HG03442 (cell line): ENCODE results near the gene COQ2.
"Not testable (repeated sequence)": the region's sequence is repeated elsewhere in the genome, so short reads cannot be mapped to it uniquely, and the experiment has no call there.

Experiments used
- ATAC-seq: cut with Tn5 transposase; IDR thresholded peaks from one replicate; pipeline ENCODE4 v1.9.1; 2021; ENCODE audit warnings: mild to moderate bottlenecking, moderate library complexity; ENCODE audit not compliant: unreplicated experiment

The COQ2 gene

DNA sequence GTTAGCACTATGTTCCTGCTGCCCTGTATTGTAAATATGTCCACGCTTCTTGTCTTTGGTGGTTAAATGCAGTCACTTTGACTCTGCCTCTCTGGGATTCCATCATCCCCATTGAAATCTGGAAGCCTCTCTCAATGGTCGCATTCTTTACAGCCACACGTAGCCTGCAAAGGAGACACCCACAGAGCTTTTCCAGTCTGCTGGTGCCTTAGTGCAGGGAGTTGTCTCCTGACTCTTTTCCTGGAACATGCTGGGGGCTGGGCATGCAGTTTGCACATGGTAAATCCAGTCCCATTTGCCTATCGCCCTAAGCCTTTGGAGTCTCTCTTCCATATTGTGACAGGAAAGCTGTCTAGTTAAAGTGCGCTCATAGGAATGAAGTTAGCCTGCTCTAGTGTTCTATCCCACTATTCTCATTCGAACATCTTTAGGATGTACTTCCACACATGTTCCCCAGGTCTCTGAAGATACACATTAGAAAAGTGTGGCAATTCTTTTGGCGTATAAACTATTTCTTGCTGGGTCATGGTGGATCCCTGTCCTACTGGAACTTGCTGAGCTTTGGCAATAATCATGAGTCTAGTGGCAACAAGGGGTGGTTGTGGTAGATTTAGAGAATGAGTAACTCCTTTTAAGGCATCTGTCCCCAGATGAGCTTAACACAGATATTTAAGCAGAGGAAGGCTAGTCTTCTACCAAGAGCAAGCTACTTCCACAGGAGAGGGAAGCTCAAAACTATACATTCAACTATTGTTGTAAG is 33.7 kb downstream of the COQ2 start:
- ATAC-seq = no peak

DNA sequence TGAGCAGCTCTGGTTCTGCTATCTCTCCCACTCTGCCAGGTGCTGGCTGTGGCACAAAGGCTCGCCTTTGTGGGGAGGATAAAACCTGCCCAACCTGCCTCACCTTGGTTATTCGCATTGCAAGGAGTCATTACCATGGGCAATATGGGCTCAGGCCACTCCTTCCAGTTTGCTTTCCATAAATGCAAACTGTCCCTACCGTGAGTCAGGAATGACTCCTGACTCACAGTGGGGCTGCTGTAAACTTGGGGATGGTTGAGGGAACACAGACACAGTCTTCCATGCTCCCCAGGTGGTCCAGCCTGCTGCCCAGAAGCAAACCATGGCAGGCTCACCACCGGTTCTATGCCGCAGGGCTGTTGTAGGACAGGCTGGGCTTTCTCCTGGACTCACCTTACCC is 36.1 kb downstream of the COQ2 start:
- ATAC-seq = no peak

GRCh38 chr4:83247415-83248357 is 36.9 kb downstream of the COQ2 start:
- ATAC-seq = no peak

GRCh38 chr4:83241132-83241531 is 43.5 kb downstream of the COQ2 start:
- ATAC-seq = no peak

DNA sequence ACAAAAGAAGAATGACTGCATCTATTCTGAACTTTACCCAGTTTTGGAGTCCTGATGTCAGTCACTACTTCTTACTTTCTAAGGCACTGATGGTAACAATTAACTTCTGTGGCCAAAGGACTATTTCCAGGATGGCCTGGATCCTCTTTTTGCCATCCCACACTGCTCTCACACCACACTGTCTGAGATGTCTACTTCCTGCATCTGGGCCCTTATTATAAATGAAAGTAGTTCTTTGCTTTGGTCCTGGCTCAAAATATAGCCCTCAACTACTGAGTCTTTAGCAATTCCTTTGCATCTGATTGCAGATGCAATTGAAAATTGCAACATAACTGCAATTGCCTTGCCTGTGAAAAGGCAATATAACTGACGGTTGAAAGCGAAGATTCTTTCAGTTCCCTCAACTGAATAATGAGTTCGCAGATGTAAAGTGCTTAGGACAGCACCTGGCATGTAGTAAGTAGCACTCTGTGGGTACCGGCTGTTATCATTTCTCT is 44.2 kb downstream of the COQ2 start:
- peak; percentile 86 for ATAC-seq

- no peak for ATAC-seq
Measured at GRCh38 chr4:83238393-83239248, 46.0 kb downstream of the COQ2 start.

DNA sequence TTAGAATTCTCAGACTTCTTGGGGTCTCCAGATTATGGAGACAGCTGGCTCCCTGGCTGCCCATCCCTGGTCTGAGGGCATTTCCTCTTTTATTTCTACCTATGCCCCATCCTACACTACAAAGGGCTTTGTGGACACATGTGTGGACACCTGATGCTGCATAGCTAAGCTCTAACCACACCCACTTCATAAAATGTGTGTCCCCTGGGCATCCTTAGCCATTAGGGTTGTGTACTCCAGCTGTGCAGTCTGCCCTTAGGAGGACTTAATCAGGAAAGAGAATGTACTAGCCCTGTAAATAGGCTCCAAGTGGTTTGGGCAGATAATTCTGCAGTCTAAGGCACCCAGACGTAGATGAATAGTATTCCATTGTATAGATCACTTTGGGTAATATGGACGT is 47.0 kb downstream of the COQ2 start:
- ATAC-seq = no peak

DNA sequence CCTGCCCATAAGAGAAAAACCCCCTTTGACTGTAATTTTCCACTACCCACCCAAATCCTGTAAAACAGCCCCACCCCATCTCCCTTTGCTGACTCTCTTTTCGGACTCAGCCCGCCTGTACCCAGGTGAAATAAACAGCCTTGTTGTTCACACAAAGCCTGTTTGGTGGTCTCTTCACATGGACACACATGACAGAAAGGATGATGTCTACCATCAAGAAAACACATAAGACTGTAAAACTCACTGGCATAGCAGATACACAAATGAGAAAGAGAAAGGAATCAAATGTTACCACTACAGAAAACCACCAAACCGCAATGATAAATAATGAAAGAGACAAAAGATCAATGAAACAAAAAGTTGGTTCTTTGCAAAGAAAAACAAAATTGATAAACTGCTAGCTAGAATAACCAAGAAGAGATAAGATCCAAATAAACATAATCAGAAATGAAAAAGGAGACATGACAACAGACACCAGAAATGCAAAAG is 48.9 kb downstream of the COQ2 start:
- peak; percentile 20 for ATAC-seq

GRCh38 chr4:83234902-83235644 is 49.5 kb downstream of the COQ2 start:
- ATAC-seq = no peak

DNA sequence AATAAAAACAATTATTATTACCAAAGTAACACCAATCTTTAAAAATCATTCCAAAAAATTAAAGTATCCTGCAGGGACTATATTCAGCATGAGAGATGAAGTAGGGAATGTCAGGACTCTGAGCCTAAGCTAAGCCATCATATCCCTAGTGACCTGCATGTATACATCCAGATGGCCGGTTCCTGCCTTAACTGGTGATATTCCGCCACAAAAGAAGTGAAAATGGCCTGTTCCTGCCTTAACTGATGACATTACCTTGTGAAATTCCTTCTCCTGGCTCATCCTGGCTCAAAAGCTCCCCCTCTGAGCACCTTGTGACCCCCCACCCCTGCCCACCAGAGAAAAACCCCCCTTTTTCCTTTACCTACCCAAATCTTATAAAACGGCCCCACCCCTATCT is 50.2 kb downstream of the COQ2 start:
- not testable (repeated sequence) for ATAC-seq

DNA sequence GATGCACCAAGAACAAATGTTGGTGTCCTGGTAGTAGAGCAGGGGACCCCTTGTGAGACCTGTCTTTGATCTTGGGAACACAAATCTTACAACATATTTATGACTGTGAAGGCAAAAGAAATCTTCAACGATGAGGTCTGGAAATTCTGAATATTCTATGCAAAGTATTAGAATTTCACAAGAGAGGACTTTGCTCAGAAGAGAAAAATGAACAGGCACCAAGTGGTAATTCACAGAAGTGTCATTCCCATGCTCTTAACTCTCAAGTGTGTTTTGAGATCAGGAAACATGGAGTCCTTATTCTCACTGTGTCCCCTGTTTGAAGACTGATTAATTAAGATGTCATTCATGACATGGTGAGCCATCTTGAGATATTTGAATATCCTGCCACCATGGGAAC is 52.5 kb downstream of the COQ2 start:
- ATAC-seq = no peak

GRCh38 chr4:83231620-83232076 is 53.0 kb downstream of the COQ2 start:
- ATAC-seq = peak; percentile 70

DNA sequence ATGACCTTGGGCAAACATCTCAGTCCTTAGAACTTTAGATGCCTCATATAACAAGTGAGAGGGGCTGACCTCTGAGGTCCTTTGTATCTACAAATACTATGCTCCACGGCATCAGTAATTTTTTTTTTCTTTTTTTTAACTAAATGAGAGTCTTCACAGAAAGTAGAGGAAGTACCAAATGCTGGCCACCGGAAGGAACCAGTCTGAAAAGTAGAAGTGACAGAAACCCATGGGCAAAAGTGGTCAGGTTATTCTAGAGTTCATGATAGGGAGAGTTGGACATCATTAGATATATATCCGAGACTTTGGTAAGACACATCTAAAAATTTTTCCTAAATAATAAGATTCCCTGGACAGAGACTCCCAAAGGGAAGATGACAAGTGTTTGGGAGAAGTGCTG is 53.7 kb downstream of the COQ2 start:
- no peak for ATAC-seq

DNA sequence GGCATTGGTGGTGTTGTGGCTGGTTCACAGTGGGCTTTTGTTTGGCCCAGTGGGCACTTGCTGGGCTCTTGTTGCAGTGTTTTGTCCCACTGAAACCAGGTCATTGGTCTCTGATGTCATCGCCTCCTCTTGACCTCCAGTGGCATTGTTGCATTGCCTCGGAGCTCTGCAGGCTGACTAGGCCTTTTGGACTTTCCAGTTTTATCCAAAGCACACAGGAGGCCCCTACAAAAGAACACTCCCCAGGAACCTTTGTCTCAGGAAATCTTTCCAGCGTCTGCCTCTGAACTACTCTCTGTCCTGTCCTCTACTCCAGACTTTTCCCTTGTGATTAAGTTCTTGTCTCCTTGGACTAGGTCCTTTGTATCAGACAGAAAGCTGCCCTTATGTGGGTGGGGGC is 54.8 kb downstream of the COQ2 start:
- ATAC-seq = no peak

- ATAC-seq = no peak
Measured at GRCh38 chr4:83228231-83228630, 56.4 kb downstream of the COQ2 start.

DNA sequence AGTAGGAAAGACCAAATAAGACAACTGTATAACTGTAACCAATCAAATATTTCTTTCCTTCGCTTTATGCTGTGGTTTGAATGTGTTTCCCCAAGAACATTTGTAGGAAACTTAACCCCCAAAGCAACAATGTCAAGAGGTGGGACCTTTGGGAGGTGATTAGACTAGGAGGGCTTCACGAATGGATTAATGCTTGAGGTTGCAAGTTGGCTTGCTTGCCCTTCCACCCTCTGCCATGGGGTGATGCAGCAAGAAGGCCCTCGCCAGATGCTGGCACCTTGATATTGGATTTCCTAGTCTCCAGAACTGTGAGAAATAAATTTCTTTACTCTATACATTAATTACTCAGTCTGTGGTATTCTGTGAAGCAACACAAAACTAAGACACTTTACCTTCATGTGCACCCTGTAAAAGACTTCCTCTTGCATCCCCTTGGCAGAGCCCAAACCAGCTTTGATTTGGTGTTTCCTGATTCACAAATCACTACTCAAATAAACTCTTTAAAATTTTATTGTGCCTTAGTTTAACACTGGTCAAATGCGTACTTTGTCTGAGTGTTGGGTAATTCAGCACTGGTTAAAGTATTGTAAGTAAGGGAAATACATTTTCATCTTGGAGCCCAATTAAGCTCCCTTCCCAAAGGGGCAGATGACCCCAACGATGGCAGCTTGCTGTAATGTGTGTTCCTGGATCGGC is 59.9 kb downstream of the COQ2 start:
- ATAC-seq = no peak

DNA sequence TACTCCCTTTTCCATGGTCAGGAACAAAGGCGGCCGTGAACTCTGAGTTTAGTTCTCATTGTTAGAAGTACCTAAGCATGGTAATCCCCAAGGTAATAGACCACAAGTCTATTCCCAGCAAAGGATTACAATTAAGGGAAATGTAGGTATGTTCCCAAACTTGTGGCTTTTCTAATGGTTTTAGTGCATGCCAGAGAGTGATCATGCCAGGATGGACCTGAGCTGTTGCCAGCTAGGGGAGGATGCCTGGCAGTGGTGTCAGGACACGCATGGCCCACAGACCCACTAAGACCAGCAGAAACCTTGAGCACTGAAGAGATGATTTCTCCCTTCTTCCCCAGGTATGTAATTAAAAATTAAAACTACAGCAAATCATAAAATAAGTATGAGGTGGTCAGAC is 60.8 kb downstream of the COQ2 start:
- ATAC-seq = no peak

DNA sequence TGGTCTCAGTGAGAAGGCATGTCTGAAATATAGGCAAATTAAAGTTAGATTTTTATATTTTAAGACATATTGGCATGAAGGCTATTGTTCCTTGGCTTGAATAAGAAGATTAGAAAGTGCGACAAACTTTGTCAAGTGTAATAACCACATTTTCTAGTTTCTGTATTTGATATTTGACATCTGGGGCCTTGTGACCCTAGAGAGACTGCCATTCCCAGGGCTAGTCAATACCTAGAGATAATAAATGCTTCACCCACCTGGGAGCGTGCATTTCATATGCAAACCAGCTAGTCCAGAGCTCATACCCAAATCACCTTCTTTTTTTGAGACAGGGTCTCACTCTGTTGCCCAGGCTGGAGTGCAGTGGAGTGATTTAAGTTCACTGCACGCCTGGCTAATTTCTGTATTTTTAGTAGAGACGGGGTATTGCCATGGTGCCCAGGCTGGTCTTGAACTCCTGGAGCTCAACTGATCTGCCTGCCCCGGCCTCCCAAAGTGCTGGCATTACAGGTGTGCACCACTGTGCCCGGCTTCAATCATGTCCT is 62.6 kb downstream of the COQ2 start:
- ATAC-seq = peak; percentile 37
